GM21619 (cell line): Measurements from ENCODE around the gene DHX35.
"Not testable (repeated sequence)": the region's sequence is repeated elsewhere in the genome, so short reads cannot be mapped to it uniquely, and the experiment has no call there.

Source experiments
- ATAC-seq: cut with Tn5 transposase; IDR thresholded peaks from one replicate; pipeline ENCODE4 v1.9.1; 2021; ENCODE audit not compliant: unreplicated experiment

Gene DHX35

DNA sequence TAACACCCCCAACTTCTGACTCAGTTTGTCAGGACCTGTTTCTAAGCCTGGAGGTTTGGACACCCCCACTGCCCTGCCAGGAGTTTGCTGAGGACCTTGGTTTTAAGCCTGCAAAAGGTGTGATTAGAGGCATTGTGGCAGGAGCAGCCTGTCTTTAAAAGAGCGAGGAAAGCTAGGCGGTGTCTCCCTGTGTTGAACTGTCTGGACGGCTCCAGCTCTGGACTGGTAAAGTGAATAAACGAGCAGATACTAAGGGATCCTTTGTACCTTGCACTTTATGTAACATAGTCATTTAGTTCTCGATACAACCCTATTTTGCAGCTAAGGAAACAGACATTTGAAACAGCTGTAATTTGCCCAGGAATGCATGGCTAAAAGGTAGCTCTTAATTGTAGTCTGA lies 21.5 kb upstream of the DHX35 start:
- no peak for ATAC-seq

GRCh38 chr20:38941726-38942389 lies 20.3 kb upstream of the DHX35 start:
- ATAC-seq = no peak

DNA sequence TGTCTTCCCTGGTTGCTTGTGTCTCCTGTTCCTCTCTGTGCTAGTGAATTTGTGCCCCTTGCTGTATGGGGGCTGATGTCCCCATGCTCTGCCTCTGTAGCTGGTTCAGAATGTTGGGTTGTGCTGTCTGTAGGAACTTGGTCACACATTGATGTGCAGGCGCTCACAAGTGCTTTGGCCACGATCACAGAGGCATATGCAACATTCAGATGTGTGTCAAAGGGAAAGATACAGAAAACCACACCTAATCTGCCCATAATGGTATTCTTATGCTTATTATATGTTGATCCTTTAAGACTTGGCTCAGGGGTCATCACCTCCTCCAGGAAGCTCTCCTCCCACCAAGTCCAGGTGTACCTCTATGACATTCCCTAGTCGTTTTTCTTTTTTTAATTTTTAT lies 17.1 kb upstream of the DHX35 start:
- ATAC-seq = no peak

GRCh38 chr20:38946836-38947235 lies 15.3 kb upstream of the DHX35 start:
- no peak for ATAC-seq

GRCh38 chr20:38947931-38948362 lies 14.2 kb upstream of the DHX35 start:
- ATAC-seq = no peak

DNA sequence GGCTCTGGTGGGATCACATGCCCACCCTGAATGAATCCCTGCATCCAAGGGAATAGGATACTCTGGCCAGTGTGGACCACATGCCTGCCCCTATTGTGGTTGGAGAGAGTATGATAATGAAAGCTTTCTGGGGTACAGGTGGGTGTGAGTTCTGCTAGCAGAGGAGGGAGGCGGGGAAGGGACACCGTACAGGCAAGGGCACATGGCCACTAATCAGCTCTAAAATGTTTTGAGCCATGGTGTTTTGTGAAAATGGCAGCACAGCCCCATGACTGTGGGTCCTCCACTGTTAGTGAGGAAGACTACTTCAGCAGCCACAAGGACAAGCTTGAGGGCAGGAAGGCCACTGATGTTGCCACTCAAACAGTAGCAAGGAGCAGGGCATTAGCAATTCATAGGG lies 11.9 kb upstream of the DHX35 start:
- ATAC-seq = no peak

DNA sequence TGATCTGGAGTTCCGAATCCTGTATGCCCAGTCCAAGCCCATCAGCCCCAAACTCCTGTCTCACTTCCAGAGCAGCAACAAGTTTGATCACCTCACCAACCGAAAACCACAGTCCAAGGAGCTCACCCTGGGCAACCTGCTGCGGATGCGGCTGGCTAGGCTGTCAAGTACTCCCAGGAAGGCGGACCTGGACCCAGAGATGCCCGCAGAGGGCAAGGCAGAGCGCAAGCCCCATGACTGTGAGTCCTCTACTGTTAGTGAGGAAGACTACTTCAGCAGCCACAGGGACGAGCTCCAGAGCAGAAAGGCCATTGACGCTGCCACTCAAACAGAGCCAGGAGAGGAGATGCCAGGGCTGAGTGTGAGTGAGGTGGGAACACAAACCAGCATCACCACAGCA lies 10.5 kb upstream of the DHX35 start:
- no peak for ATAC-seq

GRCh38 chr20:38952153-38952552 lies 10.0 kb upstream of the DHX35 start:
- no peak for ATAC-seq

- ATAC-seq = no peak
Measured at GRCh38 chr20:38953630-38954340, 8.4 kb upstream of the DHX35 start.

DNA sequence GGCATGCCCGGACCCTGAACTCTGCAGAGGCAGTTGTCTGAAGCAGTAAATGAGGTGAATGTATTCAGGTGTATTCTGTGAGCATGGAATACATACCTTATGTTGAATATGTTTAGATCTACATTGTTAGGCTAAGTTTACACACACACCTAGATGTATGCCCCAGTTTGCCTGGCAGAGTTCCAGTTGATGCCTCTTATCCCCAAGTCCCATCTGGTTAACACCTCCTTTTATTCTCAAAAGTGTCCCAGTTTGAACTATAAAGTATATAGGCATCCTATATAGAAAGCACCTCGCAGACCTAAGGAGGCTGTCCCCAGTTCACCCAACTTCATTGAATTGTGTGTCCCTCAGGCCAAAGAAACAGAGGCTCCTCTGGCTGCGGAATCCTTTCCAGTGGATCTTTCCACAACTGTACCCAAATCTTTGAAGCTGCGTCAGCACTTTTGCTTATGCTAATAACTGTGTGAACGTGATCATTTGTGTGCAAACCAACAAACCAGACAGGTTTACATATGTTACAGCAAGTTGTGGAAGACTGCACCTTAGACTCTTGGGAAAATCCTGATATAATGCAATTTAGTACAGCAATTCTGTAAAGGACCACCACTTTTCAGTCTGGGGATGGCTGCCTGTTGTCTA lies 4.8 kb upstream of the DHX35 start:
- no peak for ATAC-seq

- ATAC-seq = no peak
Measured at GRCh38 chr20:38957915-38958485, 4.1 kb upstream of the DHX35 start.

GRCh38 chr20:38960187-38960687 lies 1.9 kb upstream of the DHX35 start:
- not testable (repeated sequence) for ATAC-seq

DNA sequence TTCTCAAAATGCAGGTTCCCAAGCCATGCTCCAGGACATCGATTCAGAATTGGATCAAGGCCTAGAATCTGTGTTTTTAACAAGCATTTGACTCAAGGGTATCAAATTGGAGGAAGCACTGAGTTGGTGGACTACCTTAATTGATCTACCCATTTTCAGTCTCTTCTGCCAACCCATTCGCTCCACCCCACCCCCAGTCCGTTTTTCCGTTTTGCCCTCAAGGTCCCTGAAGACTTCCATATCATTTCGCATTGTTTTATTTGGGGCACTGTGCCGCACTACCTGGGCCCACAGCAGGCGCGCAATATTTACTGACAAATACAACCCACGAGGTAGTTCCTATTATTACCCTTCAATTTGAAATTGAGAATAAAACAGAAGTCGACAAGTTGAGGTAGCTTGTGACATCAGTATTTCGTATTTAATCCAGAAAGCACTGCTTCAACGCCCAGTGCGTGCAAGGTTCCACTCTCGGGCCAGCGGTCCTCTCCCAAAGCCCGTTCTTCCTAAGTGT lies 557 bp upstream of the DHX35 start:
- no peak for ATAC-seq

DNA sequence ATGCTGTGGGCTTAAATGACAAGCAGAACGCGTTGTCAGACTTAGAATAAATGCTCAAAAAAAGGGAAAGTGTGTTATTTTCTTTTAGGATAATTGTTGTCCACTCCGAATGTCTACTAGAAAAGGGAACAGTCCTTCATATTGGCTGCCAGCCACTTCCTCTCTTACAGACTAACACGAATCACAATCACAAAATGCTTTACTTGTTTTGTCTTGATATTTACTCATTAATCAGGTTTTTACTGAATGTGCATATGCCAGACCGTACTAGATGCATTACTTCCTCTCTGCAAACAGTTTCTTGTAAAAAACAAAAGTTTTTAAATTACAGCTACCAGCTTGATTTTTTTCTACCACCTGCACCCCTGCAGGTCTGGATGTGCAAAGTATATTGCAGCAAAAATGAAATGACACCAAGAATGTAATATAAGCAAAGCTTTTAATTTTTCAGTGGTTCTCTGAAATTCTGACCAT lies 821 bp downstream of the DHX35 start:
- no peak for ATAC-seq

DNA sequence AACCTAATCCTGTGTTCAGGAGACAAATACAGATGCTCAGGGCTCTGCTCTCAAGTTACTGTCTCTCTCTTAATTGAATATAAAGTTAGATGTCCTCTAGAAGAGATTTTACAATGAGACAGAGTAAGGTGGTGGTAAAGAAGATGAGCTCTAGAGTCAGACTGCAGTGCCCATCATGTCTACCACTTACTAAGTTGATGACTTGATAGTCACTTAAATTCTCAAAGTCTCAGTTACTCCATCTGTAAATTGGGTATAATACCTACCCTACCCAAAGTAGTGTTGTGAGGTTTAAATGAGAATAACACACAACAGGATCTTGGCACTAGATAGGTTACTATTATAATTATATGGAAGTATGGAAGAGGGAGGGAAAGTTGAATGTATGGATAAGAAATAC lies 1.6 kb downstream of the DHX35 start:
- no peak for ATAC-seq

- no peak for ATAC-seq
Measured at GRCh38 chr20:38965264-38965663, 3.1 kb downstream of the DHX35 start.

GRCh38 chr20:38968090-38968489 lies 5.9 kb downstream of the DHX35 start:
- ATAC-seq = no peak

GRCh38 chr20:38969708-38970107 lies 7.6 kb downstream of the DHX35 start:
- ATAC-seq = no peak

- no peak for ATAC-seq
Measured at GRCh38 chr20:38970302-38970701, 8.2 kb downstream of the DHX35 start.

GRCh38 chr20:38973107-38973506 lies 11.0 kb downstream of the DHX35 start:
- no peak for ATAC-seq

- no peak for ATAC-seq
Measured at GRCh38 chr20:38973645-38974044, 11.5 kb downstream of the DHX35 start.
